ENCODE measurements around the gene GPR84. TPM values are rescaled to one million over a fixed set of nuclear protein-coding genes. Genes with fewer than 3 reads are reported as not detected.

Gene GPR84
- total and polyA plus RNA-seq, 2 of the 8 experiments (the other 6 are each of a cell fraction or from before 2014, with no cell fraction given) = 0.09 TPM; not detected in 1

- Histone ChIP-seq H2AK5ac (ENCODE audit: low read depth, low read length) (no peak overlapping the region), H2BK120ac (replicated peaks; ENCODE audit: low read depth, low read length) (no peak overlapping the region), H3K9ac (replicated peaks in 1 of 4; ENCODE audit: extremely low read depth in 1 of 4, low read depth in 3 of 4, low read length in 3 of 4) (no peak overlapping the region), H3K79me2 (ENCODE audit: control insufficient read depth in 1 of 2, insufficient read depth in 2 of 2, low read length in 2 of 2) (no peaks in the 10 kb centered on the region), H4K20me1 (replicated peaks in 1 of 2; ENCODE audit: control insufficient read depth in 1 of 2, insufficient read depth in 2 of 2, low read length in 2 of 2) (peaks cover 10 to 11% of the 10 kb centered on the region in 2 experiments), H2AFZ (ENCODE audit: low read length) (no peak overlapping the region), H3K23ac (ENCODE audit: insufficient read length) (no peak overlapping the region), H3K14ac (ENCODE audit: insufficient read length) (no peak overlapping the region), H2BK20ac (ENCODE audit: low read length) (no peak overlapping the region), H3K18ac (ENCODE audit: extremely low read depth, low read length) (no peak overlapping the region), H3K27me3 (replicated peaks in 1 of 4; ENCODE audit: control insufficient read depth in 3 of 4, extremely low read depth in 1 of 4, insufficient read depth in 3 of 4, low read length in 3 of 4) (peaks cover 0 to 3% (median 1%) of the 10 kb centered on the region in 4 experiments; a peak in 2 of 7 replicates), H4K8ac (ENCODE audit: extremely low read depth, insufficient read depth, low read length) (no peak overlapping the region; the same call in 1 of the 2 replicates), H3K4ac (replicated peaks; ENCODE audit: insufficient read length, low read depth, low read length) (no peak overlapping the region), H3K79me1 (ENCODE audit: low read depth, low read length) (0 out of 2 replicates have a peak, but pooled peaks cover 2% of the 10 kb centered on the region), H3K56ac (replicated peaks; ENCODE audit: insufficient read length, low read depth, low read length) (no peak overlapping the region), H3K4me3 (ENCODE audit: extremely low read depth in 1 of 4, insufficient read depth in 2 of 4, low read depth in 3 of 4, low read length in 4 of 4) (peak overlapping the region in 1 of 4 experiments; percentile 54; a peak in 1 of 8 replicates), H2BK15ac (ENCODE audit: low read length) (no peak overlapping the region), H4K5ac (ENCODE audit: insufficient read length, low read depth, low read length) (no peak overlapping the region), H2BK12ac (ENCODE audit: low read depth, low read length) (no peak overlapping the region), H3K23me2 (ENCODE audit: low read depth, low read length) (peaks cover 2% of the 10 kb centered on the region; the same call in 1 of the 2 replicates), H3K4me1 (replicated peaks in 1 of 4; ENCODE audit: control insufficient read depth in 3 of 4, insufficient read depth in 4 of 4, low read length in 3 of 4) (peaks cover 0 to 11% (median 7%) of the 10 kb centered on the region in 4 experiments; a peak in 5 of 7 replicates), H3K9me3 (ENCODE audit: insufficient read depth in 2 of 2, low read depth in 1 of 2, low read length in 1 of 2) (no peaks in the 10 kb centered on the region), H4K91ac (replicated peaks; ENCODE audit: insufficient read length, low read length) (no peak overlapping the region), H3K27ac (ENCODE audit: low read depth, low read length) (no peak overlapping the region), H2BK5ac (ENCODE audit: low read depth, low read length) (no peak overlapping the region), H3K36me3 (ENCODE audit: control insufficient read depth in 2 of 4, insufficient read depth in 4 of 4, low read length in 3 of 4) (peaks cover 0 to 12% (median 7%) of the 10 kb centered on the region in 4 experiments; a peak in 5 of 8 replicates), H3K4me2 (ENCODE audit: insufficient read depth in 1 of 2, low read depth in 2 of 2, low read length in 2 of 2) (peak overlapping the region; percentile 1 to 84; a peak in 2 of 4 replicates)
- DNase-seq (ENCODE audit: low read depth in 1 of 2, low spot score in 2 of 2) (no peak), FAIRE-seq (no peak)
- POLR2A ChIA-PET (ENCODE audit: partially characterized antibody) = interaction anchor here (1.3 to 2.4 kb wide), 5 partner anchors 14 to 162 kb away, joined by 3 to 14 read pairs (median 5); partner anchors contain the start of genes CBX5 and HNRNPA1
- CTCF ChIA-PET (ENCODE audit: partially characterized antibody) = interaction anchor here (1.1 to 10.5 kb wide), 19 partner anchors 6 to 354 kb away, joined by 3 to 168 read pairs (median 20); partner anchors contain the start of gene NFE2
- 86% methylated on average over 6 of the region's 6 CpGs; no CpG with 5 or more reads in 1 of the 2 experiments for WGBS, 2 experiments (ENCODE audit: extremely low coverage in 1 of 2, insufficient coverage in 1 of 2, insufficient read length in 1 of 2, insufficient replicate concordance in 2 of 2, low coverage in 1 of 2, low lambda C conversion rate in 2 of 2, missing lambda C conversion rate in 1 of 2)
- TF ChIP-seq HDAC2 (IDR thresholded peaks at IDR 0.05; ENCODE audit: borderline replicate concordance in 1 of 2, low read depth in 2 of 2, low read length in 2 of 2) = no peak
- TF ChIP-seq SAP30 (IDR thresholded peaks at IDR 0.05; ENCODE audit: insufficient read depth, insufficient replicate concordance, low read length) = no peak
- TF ChIP-seq BACH1 (IDR thresholded peaks at IDR 0.05; ENCODE audit: low read length) = no peak
- no peak for TF ChIP-seq SIRT6 (IDR thresholded peaks at IDR 0.05; ENCODE audit: low read length)
- TF ChIP-seq GTF2F1 (IDR thresholded peaks at IDR 0.05; ENCODE audit: borderline replicate concordance, low read depth, low read length) = no peak
- TF ChIP-seq, protein P1, sequence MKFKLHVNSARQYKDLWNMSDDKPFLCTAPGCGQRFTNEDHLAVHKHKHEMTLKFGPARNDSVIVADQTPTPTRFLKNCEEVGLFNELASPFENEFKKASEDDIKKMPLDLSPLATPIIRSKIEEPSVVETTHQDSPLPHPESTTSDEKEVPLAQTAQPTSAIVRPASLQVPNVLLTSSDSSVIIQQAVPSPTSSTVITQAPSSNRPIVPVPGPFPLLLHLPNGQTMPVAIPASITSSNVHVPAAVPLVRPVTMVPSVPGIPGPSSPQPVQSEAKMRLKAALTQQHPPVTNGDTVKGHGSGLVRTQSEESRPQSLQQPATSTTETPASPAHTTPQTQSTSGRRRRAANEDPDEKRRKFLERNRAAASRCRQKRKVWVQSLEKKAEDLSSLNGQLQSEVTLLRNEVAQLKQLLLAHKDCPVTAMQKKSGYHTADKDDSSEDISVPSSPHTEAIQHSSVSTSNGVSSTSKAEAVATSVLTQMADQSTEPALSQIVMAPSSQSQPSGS (IDR thresholded peaks at IDR 0.05; ENCODE audit: low read length) = no peak
- no peak for TF ChIP-seq SRF (IDR thresholded peaks at IDR 0.05; ENCODE audit: low read depth, low read length)
- TF ChIP-seq JUND (IDR thresholded peaks at IDR 0.05; ENCODE audit: low read length) = no peak
- no peak for TF ChIP-seq FOSL1 (IDR thresholded peaks at IDR 0.05; ENCODE audit: insufficient read depth, low read depth, low read length)
- no peak for TF ChIP-seq KDM1A (IDR thresholded peaks at IDR 0.05; ENCODE audit: borderline replicate concordance, low read length)
These were observed 13.7 kb upstream of the GPR84 start for GRCh38 chr12:54377797-54378515.

Data from H1 (cell line).